DND-41 (cell line): Measurements from ENCODE around the gene FARSB.

Source experiments
- ATAC-seq: fragments of 200-7000 bp; cut with Tn5 transposase; 3 replicates; pipeline ENCODE4 v1.9.1; 2021; ENCODE audit warnings: low read depth; ENCODE audit not compliant: insufficient read depth
- DNase-seq: peaks from one replicate; pipeline ENCODE4 v3.0.0-alpha.2; 2020
- H2AFZ ChIP-seq: 2 replicates; pipeline ENCODE4 v1.6.0; 2012; ENCODE audit warnings: low read depth, low read length
- H3K27ac ChIP-seq: 2 replicates; pipeline ENCODE4 v1.5.1; 2012; ENCODE audit warnings: low read length, inconsistent platforms
- H3K27me3 ChIP-seq: fragments of 200-600 bp; sonication (generic); 2 replicates; pipeline ENCODE4 v1.6.0; 2012; ENCODE audit warnings: low read length, mild to moderate bottlenecking, inconsistent platforms; ENCODE audit not compliant: insufficient read depth, poor library complexity
- H3K36me3 ChIP-seq: 2 replicates; pipeline ENCODE4 v1.5.1; 2012; ENCODE audit warnings: low read length, inconsistent platforms; ENCODE audit not compliant: insufficient read depth
- H3K4me1 ChIP-seq: 2 replicates; pipeline ENCODE4 v1.5.1; 2012; ENCODE audit warnings: mild to moderate bottlenecking, low read length; ENCODE audit not compliant: insufficient read depth
- H3K4me2 ChIP-seq: 2 replicates; pipeline ENCODE4 v1.6.0; 2012; ENCODE audit warnings: mild to moderate bottlenecking, moderate library complexity, low read length, inconsistent platforms; ENCODE audit not compliant: insufficient read depth
- H3K4me3 ChIP-seq, 2 experiments: fragments of 200-600 bp in 1 of 2; shearing (Covaris generic) in 1 of 2; 2 replicates each; pipeline ENCODE4 v1.5.1; 2012 to 2016; ENCODE audit warnings: inconsistent platforms in 2 of 2, low read length in 2 of 2, mild to moderate bottlenecking in 2 of 2, low read depth in 1 of 2, moderate library complexity in 1 of 2
- H3K79me2 ChIP-seq: 2 replicates; pipeline ENCODE4 v1.6.0; 2012; ENCODE audit warnings: low read length, inconsistent platforms; ENCODE audit not compliant: insufficient read depth
- H3K9ac ChIP-seq: 2 replicates; pipeline ENCODE4 v1.6.0; 2012; ENCODE audit warnings: low read depth, mild to moderate bottlenecking, inconsistent platforms, low read length, moderate library complexity
- H3K9me3 ChIP-seq: 2 replicates; pipeline ENCODE4 v1.5.1; 2012; ENCODE audit warnings: low read length, moderate library complexity, mild to moderate bottlenecking, inconsistent platforms; ENCODE audit not compliant: insufficient read depth, severe bottlenecking
- H4K20me1 ChIP-seq: 2 replicates; pipeline ENCODE4 v1.6.0; 2012; ENCODE audit warnings: low read length; ENCODE audit not compliant: insufficient read depth
- CTCF ChIP-seq: IDR thresholded peaks from 2 replicates; pipeline ENCODE4 v1.5.1; 2012; ENCODE audit warnings: borderline replicate concordance, low read length, moderate library complexity, mild to moderate bottlenecking; ENCODE audit not compliant: poor library complexity, severe bottlenecking; ENCODE audit errors: extremely low read depth
- EZH2 ChIP-seq: IDR thresholded peaks from 3 replicates; pipeline ENCODE4 v1.6.1; 2012; ENCODE audit warnings: borderline replicate concordance, low read depth, mild to moderate bottlenecking, moderate library complexity, low read length, inconsistent platforms; ENCODE audit not compliant: severe bottlenecking

Gene FARSB

GRCh38 chr2:222523783-222524544 lies 131.9 kb downstream of the FARSB start:
- Histone ChIP-seq H3K4me1 (no peaks in the 10 kb centered on the region), H3K27ac (no peak overlapping the region), H3K9me3 (no peaks in the 10 kb centered on the region), H3K27me3 (no peaks in the 10 kb centered on the region), H4K20me1 (no peaks in the 10 kb centered on the region), H3K4me2 (no peak overlapping the region), H3K9ac (no peak overlapping the region), H3K79me2 (no peaks in the 10 kb centered on the region), H3K36me3 (no peaks in the 10 kb centered on the region), H3K4me3 (no peak overlapping the region), H2AFZ (no peak overlapping the region)
- TF ChIP-seq CTCF, result no peak
- no peak for TF ChIP-seq EZH2
- DNase-seq, result no peak
- ATAC-seq, result peak; percentile 48; the same call in 1 of the 3 replicates

GRCh38 chr2:222522082-222522481 lies 133.8 kb downstream of the FARSB start:
- no peaks in the 10 kb centered on the region for H3K79me2 ChIP-seq
- H2AFZ ChIP-seq, result no peak overlapping the region
- H3K9me3 ChIP-seq, result no peaks in the 10 kb centered on the region
- H3K4me3 ChIP-seq, result no peak overlapping the region
- H4K20me1 ChIP-seq, result no peaks in the 10 kb centered on the region
- no peaks in the 10 kb centered on the region for H3K36me3 ChIP-seq
- no peaks in the 10 kb centered on the region for H3K27me3 ChIP-seq
- TF ChIP-seq EZH2 (no peak), CTCF (no peak)
- DNase-seq, result no peak
- no peak overlapping the region for H3K27ac ChIP-seq
- no peak for ATAC-seq
- no peak overlapping the region for H3K9ac ChIP-seq
- no peak overlapping the region for H3K4me2 ChIP-seq
- H3K4me1 ChIP-seq, result no peaks in the 10 kb centered on the region

- no peaks in the 10 kb centered on the region for H3K36me3 ChIP-seq
- TF ChIP-seq EZH2, result no peak
- TF ChIP-seq CTCF, result no peak
- H3K4me2 ChIP-seq, result no peak overlapping the region
- H3K9me3 ChIP-seq, result no peaks in the 10 kb centered on the region
- no peaks in the 10 kb centered on the region for H3K27me3 ChIP-seq
- H3K27ac ChIP-seq, result no peak overlapping the region
- no peaks in the 10 kb centered on the region for H3K4me1 ChIP-seq
- no peak for ATAC-seq
- no peak for DNase-seq
- no peak overlapping the region for H3K9ac ChIP-seq
- no peaks in the 10 kb centered on the region for H4K20me1 ChIP-seq
- H3K4me3 ChIP-seq, result no peak overlapping the region
- no peak overlapping the region for H2AFZ ChIP-seq
- no peaks in the 10 kb centered on the region for H3K79me2 ChIP-seq
Measured at GRCh38 chr2:222521099-222521498, 134.8 kb downstream of the FARSB start.
